GM12875 (cell line): ENCODE data around the gene SGTA.
A peak's percentile ranks its signal among the peaks of the same experiment; 100 is the strongest.

Experiments
- H3K4me3 ChIP-seq: one replicate; pipeline ENCODE4 v1.5.1; 2011; ENCODE audit warnings: low read depth, low read length, control low read depth
- CTCF ChIP-seq: IDR thresholded peaks from 2 replicates; pipeline ENCODE4 v1.5.1; 2011; ENCODE audit warnings: low read depth, mild to moderate bottlenecking, control low read depth, inconsistent platforms, low read length, moderate library complexity, borderline replicate concordance; ENCODE audit not compliant: insufficient read depth

The SGTA gene

GRCh38 chr19:2782936-2783780 is at the start of gene SGTA:
SGTA (minus strand) TSS chr19:2783273; CDS start chr19:2769068, 14,205 bp downstream.
- H3K4me3 ChIP-seq, result peak within 1 kb of the TSS; percentile 100
- TF ChIP-seq CTCF, result peak; percentile 49

GRCh38 chr19:2827840-2828489 is 44.9 kb upstream of the SGTA start:
- TF ChIP-seq CTCF, result no peak
- no peak overlapping the region for H3K4me3 ChIP-seq

GRCh38 chr19:2827022-2827421 is 43.9 kb upstream of the SGTA start:
- TF ChIP-seq CTCF, result no peak
- H3K4me3 ChIP-seq, result no peak overlapping the region

- H3K4me3 ChIP-seq, result no peak overlapping the region
- no peak for TF ChIP-seq CTCF
Measured at GRCh38 chr19:2824129-2824528, 41.1 kb upstream of the SGTA start.

- TF ChIP-seq CTCF, result no peak
- H3K4me3 ChIP-seq, result no peak overlapping the region
Measured at GRCh38 chr19:2823646-2824045, 40.6 kb upstream of the SGTA start.

GRCh38 chr19:2822846-2823245 is 39.8 kb upstream of the SGTA start:
- TF ChIP-seq CTCF, result no peak
- no peak overlapping the region for H3K4me3 ChIP-seq
